Upper lobe of left lung (tissue), 6 donors: Measurements from ENCODE around the gene RBM39. TPM values are rescaled to one million over a fixed set of nuclear protein-coding genes. Genes with fewer than 3 reads are reported as not detected.

Source experiments
- ATAC-seq, 2 donors: fragments of 200-7000 bp; cut with Tn5 transposase; one replicate each; pipeline ENCODE4 v1.9.1; 2022; ENCODE audit warnings: mild to moderate bottlenecking in 2 of 2, moderate library complexity in 2 of 2; ENCODE audit not compliant: low FRiP score in 2 of 2
- DNase-seq, 2 donors: peaks; one replicate each; pipeline ENCODE4 v3.0.0-alpha.2; 2019 to 2020
- H3K27ac ChIP-seq, 4 donors: fragments of 200-600 bp; sonication (generic); one replicate each; pipeline ENCODE4 v1.5.1; 2016 to 2019
- H3K27me3 ChIP-seq, 4 donors: fragments of 200-600 bp; sonication (generic); one replicate each; pipeline ENCODE4 v1.5.1; 2017 to 2019
- H3K36me3 ChIP-seq, 4 donors: fragments of 200-600 bp; sonication (generic); one replicate each; pipeline ENCODE4 v1.5.1; 2016 to 2019
- H3K4me1 ChIP-seq, 4 donors: fragments of 200-600 bp; sonication (generic); one replicate each; pipeline ENCODE4 v1.5.1; 2018 to 2019
- H3K4me3 ChIP-seq, 4 donors: fragments of 200-600 bp; sonication (generic); one replicate each; pipeline ENCODE4 v1.5.1; 2017 to 2019; ENCODE audit warnings: mild to moderate bottlenecking in 2 of 4, moderate library complexity in 1 of 4
- H3K9me3 ChIP-seq, 4 donors: fragments of 200-600 bp; sonication (generic); one replicate each; pipeline ENCODE4 v1.5.1; 2018 to 2019
- EP300 ChIP-seq, 4 donors: sonication (generic); formaldehyde crosslinking; IDR thresholded peaks; one replicate each; pipeline ENCODE4 v1.5.1; 2017; ENCODE audit warnings: antibody characterized with exemption in 4 of 4, control low read depth in 2 of 4
- POLR2A ChIP-seq, 4 donors: fragments of 450-650 bp; IDR thresholded peaks; one replicate each; pipeline ENCODE4 v1.5.1; 2016 to 2017; ENCODE audit warnings: antibody characterized with exemption in 4 of 4, mild to moderate bottlenecking in 2 of 4
- POLR2AphosphoS5 ChIP-seq, 2 donors: sonication (generic); formaldehyde crosslinking; IDR thresholded peaks; one replicate each; pipeline ENCODE4 v1.5.1; 2017; ENCODE audit warnings: antibody characterized with exemption in 2 of 2
- WGBS, 2 donors: methylation state at CpG; one replicate each; pipeline ENCODE4 v1.1.5; 2017 to 2018; 5-methylcytosine and 5-hydroxymethylcytosine counted together
- total RNA-seq, 6 donors: library from RNA; depleted of rRNA in 4 of 6; stranded (reverse); fragments of >200 nt in 4 of 6; gene quantifications; one replicate each; pipeline versions ENCODE4 v1.1.0 to v1.2.1, GENCODE V29; 2016 to 2021
- TF ChIP-seq, protein P1 (sequence below), 6 experiments: fragments of 450-650 bp in 4 of 6; fragments of 200-600 bp in 2 of 6; sonication (generic) in 2 of 6; IDR thresholded peaks; one replicate each; pipeline ENCODE4 v1.5.1; 2016 to 2019; ENCODE audit warnings: antibody characterized with exemption in 6 of 6
- donor health status: DM: no; HTN: no; CAD: no; lungs with moderate emphysema.
- donor health status: DM: no; HTN: yes; CAD: no; lungs with severe emphysema.

The RBM39 gene
- total RNA-seq, 6 donors from 2014 or later: 220 to 925 (median 266) TPM

DNA sequence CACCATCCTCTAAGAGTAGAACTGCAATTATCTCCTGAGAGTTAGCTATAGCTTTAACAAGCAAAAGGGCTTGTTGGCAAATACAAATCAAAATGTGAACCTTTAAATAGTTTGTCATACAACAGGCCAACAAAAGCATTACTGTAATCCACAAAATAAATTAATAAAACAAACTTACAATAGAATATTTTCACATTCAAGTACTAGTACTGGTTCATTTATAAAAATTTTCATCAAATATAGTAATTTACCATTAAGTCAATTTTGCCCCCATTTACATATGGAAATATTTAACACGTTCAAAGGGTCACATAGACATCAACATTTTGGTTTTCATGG, 9.4 kb downstream of the RBM39 start:
- DNase-seq (no peak), ATAC-seq (no peak)
- WGBS, 2 donors: 56 to 62% methylated on average over 1 of the region's 1 CpG
- H3K36me3 ChIP-seq: peaks cover 59 to 100% (median 90%) of the 10 kb centered on the region in 4 donors
- no peak overlapping the region for H3K4me3 ChIP-seq
- H3K9me3 ChIP-seq: no peaks in the 10 kb centered on the region
- no peaks in the 10 kb centered on the region for H3K27me3 ChIP-seq
- TF ChIP-seq EP300 (IDR thresholded peaks at IDR 0.05): no peak
- TF ChIP-seq, protein P1, sequence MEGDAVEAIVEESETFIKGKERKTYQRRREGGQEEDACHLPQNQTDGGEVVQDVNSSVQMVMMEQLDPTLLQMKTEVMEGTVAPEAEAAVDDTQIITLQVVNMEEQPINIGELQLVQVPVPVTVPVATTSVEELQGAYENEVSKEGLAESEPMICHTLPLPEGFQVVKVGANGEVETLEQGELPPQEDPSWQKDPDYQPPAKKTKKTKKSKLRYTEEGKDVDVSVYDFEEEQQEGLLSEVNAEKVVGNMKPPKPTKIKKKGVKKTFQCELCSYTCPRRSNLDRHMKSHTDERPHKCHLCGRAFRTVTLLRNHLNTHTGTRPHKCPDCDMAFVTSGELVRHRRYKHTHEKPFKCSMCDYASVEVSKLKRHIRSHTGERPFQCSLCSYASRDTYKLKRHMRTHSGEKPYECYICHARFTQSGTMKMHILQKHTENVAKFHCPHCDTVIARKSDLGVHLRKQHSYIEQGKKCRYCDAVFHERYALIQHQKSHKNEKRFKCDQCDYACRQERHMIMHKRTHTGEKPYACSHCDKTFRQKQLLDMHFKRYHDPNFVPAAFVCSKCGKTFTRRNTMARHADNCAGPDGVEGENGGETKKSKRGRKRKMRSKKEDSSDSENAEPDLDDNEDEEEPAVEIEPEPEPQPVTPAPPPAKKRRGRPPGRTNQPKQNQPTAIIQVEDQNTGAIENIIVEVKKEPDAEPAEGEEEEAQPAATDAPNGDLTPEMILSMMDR (IDR thresholded peaks at IDR 0.05): no peak
- TF ChIP-seq POLR2A (IDR thresholded peaks at IDR 0.05): no peak
- TF ChIP-seq POLR2AphosphoS5 (IDR thresholded peaks at IDR 0.05): no peak
- H3K27ac ChIP-seq: no peak overlapping the region
- H3K4me1 ChIP-seq: peaks cover 53 to 85% (median 67%) of the 10 kb centered on the region in 4 donors

DNA sequence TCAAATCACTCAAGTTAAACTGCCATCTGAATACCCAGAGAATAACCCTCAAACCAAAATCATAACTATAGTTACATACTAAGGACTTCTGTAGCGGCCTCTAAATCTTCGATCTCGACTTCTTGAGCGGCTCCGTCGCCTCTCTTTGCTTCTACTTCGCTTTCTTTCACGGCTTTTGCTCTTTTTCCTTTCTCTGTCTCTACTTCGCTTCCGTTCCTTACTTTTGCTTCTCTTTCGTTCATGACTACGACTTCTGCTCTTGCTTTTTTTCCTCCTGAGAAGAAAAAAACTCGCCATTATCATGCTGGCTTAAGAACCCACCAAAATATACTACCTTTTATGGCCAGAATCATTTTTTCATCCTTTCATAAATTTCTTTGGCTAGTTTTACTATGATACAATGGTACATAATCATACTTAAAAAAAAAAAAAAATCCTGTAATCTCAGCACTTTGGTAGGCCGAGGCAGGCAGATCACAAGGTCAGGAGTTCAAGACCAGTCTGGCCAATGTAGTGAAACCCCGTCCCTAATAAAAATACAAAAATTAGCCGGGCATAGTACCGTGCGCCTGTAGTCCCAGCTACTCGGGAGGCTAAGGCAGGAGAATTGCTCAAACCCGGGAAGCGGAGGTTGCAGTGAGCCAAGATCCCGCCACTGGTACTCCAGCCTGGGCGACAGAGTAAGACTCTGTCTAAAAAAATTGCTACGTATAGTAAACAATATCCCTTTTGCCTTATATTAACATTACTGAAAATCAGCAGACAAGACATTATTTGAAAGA, 10.0 kb downstream of the RBM39 start:
- no peaks in the 10 kb centered on the region for H3K9me3 ChIP-seq
- no peak for DNase-seq
- peaks cover 59 to 100% (median 91%) of the 10 kb centered on the region in 4 donors for H3K36me3 ChIP-seq
- H3K27me3 ChIP-seq: no peaks in the 10 kb centered on the region
- WGBS, 2 donors: 89 to 92% methylated on average over 24 of the region's 24 CpGs
- H3K27ac ChIP-seq: no peak overlapping the region
- no peak for ATAC-seq
- TF ChIP-seq POLR2AphosphoS5 (IDR thresholded peaks at IDR 0.05) (no peak), EP300 (IDR thresholded peaks at IDR 0.05) (no peak), POLR2A (IDR thresholded peaks at IDR 0.05) (no peak)
- TF ChIP-seq, protein P1 (IDR thresholded peaks at IDR 0.05): no peak
- no peak overlapping the region for H3K4me3 ChIP-seq
- peaks cover 49 to 79% (median 63%) of the 10 kb centered on the region in 4 donors for H3K4me1 ChIP-seq

DNA sequence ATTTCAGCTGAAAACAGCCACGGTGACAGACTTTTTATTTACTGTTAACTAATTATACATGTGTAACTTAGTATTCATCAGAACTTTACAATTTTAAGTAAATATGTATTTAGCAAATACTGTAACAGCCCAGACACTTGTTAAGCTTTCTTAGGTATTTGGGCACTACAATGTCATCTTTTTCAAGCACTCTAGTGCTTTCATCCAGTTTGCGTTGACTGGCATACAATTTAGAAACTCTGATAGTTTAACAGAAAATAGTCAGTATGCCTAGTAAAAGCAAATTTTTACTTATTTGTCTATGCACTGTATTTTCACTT, 10.6 kb downstream of the RBM39 start:
- peaks cover 42 to 73% (median 58%) of the 10 kb centered on the region in 4 donors for H3K4me1 ChIP-seq
- H3K4me3 ChIP-seq: no peak overlapping the region
- ATAC-seq (no peak), DNase-seq (no peak)
- no peaks in the 10 kb centered on the region for H3K27me3 ChIP-seq
- peaks cover 59 to 100% (median 91%) of the 10 kb centered on the region in 4 donors for H3K36me3 ChIP-seq
- no peak overlapping the region for H3K27ac ChIP-seq
- H3K9me3 ChIP-seq: no peaks in the 10 kb centered on the region
- TF ChIP-seq EP300 (IDR thresholded peaks at IDR 0.05) (no peak), POLR2AphosphoS5 (IDR thresholded peaks at IDR 0.05) (no peak), POLR2A (IDR thresholded peaks at IDR 0.05) (no peak)
- TF ChIP-seq, protein P1 (IDR thresholded peaks at IDR 0.05): no peak
- WGBS, 2 donors: 48 to 55% methylated on average over 2 of the region's 2 CpGs

DNA sequence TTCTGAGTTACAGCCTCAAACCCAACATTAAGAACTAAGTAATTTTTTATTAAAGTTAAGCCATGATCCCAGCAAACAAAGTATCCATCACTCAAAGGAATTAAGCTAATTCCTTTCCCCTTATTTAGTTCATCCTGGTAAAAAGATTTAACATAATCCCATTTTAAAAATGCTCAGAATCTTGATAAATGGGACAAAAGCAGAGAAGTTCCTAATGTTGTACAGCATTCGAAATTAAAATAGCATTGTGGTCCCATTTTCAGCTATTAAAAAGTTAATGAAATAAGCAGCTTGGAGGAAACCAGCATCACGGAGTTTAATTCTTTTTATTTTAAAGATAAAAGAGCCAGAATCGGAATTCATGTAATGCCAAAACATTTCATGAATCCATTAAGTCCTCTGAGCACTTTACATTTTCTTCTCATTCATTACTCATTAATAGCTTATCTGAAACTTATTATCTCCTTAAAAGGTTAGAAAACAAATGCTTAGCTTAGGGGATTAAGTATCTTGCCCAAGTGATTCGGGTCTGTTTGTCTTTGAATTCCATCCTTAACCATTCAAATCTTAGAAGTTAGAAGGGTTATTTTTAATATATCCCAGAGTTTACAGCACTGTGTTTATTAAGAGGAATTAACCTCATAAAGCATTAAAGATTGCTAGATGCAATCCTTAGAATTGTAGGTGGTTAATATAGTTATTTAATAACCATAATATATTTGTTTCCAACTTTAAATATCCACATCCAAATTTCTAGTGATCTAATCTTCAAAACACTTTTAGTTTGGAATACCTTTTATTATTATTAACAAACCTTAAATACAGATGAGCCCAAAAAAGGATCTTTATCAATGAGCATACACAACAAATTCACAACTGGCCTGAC, 11.2 kb downstream of the RBM39 start:
- TF ChIP-seq, protein P1 (IDR thresholded peaks at IDR 0.05): no peak
- TF ChIP-seq POLR2AphosphoS5 (IDR thresholded peaks at IDR 0.05) (no peak), POLR2A (IDR thresholded peaks at IDR 0.05) (no peak), EP300 (IDR thresholded peaks at IDR 0.05) (no peak)
- ATAC-seq (no peak), DNase-seq (no peak)
- peak overlapping the region in 1 of 4 donors; percentile 14 for H3K27ac ChIP-seq
- no peaks in the 10 kb centered on the region for H3K27me3 ChIP-seq
- WGBS, 2 donors: 53 to 56% methylated on average over 4 of the region's 4 CpGs
- no peak overlapping the region for H3K4me3 ChIP-seq
- peaks cover 58 to 100% (median 91%) of the 10 kb centered on the region in 4 donors for H3K36me3 ChIP-seq
- H3K9me3 ChIP-seq: no peaks in the 10 kb centered on the region
- H3K4me1 ChIP-seq: peaks cover 36 to 67% (median 52%) of the 10 kb centered on the region in 4 donors
